HuH-7 (cell line): Measurements from ENCODE around the gene NPHS1.
"Not testable (repeated sequence)": the region's sequence is repeated elsewhere in the genome, so short reads cannot be mapped to it uniquely, and the experiment has no call there.

Source experiments
- DNase-seq: peaks from one replicate; pipeline ENCODE4 v3.0.0; 2011; ENCODE audit warnings: low spot score

The NPHS1 gene

GRCh38 chr19:35813043-35813890, 39.0 kb downstream of the NPHS1 start:
- DNase-seq, result no peak

GRCh38 chr19:35812220-35813042, 39.9 kb downstream of the NPHS1 start, which contains the start of gene PRODH2:
Gene PRODH2, minus strand, starts transcription at chr19:35812845. Its CDS starts 40 bp downstream, at chr19:35812805.
- no peak for DNase-seq

- no peak for DNase-seq
Observed at GRCh38 chr19:35811317-35812219, 40.7 kb downstream of the NPHS1 start.

- DNase-seq, result no peak
Observed at GRCh38 chr19:35807633-35808032, 44.7 kb downstream of the NPHS1 start.

- DNase-seq, result no peak
Observed at GRCh38 chr19:35806597-35806996, 45.7 kb downstream of the NPHS1 start.

GRCh38 chr19:35805526-35806102, 46.7 kb downstream of the NPHS1 start:
- DNase-seq, result no peak

GRCh38 chr19:35801828-35802227, 50.5 kb downstream of the NPHS1 start:
- no peak for DNase-seq

- no peak for DNase-seq
Observed at GRCh38 chr19:35797663-35798062, 54.6 kb downstream of the NPHS1 start.

- DNase-seq, result no peak
Observed at GRCh38 chr19:35796645-35797542, 55.4 kb downstream of the NPHS1 start.

GRCh38 chr19:35795564-35795963, 56.7 kb downstream of the NPHS1 start:
- DNase-seq, result not testable (repeated sequence)

GRCh38 chr19:35793381-35794165, 58.7 kb downstream of the NPHS1 start:
- no peak for DNase-seq

GRCh38 chr19:35792888-35793287, 59.4 kb downstream of the NPHS1 start:
- no peak for DNase-seq

GRCh38 chr19:35792312-35792711, 60.0 kb downstream of the NPHS1 start:
- DNase-seq, result no peak

- DNase-seq, result no peak
Observed at GRCh38 chr19:35791814-35792279, 60.5 kb downstream of the NPHS1 start.

GRCh38 chr19:35790981-35791813, 61.1 kb downstream of the NPHS1 start:
- peak; percentile 80 for DNase-seq

- DNase-seq, result no peak
Observed at GRCh38 chr19:35789978-35790944, 62.0 kb downstream of the NPHS1 start.

GRCh38 chr19:35789195-35789977, 62.9 kb downstream of the NPHS1 start:
- DNase-seq, result no peak
